Thyroid gland (tissue), 4 donors: ENCODE data around the gene MPDU1.
A peak's percentile ranks its signal among the peaks of the same experiment; 100 is the strongest.

Experiments
- POLR2A ChIP-seq, 2 donors: fragments of 450-650 bp; IDR thresholded peaks; one replicate each; pipeline ENCODE4 v1.6.1; 2017; ENCODE audit warnings: antibody characterized with exemption in 2 of 2, mild to moderate bottlenecking in 2 of 2, moderate library complexity in 1 of 2
- TF ChIP-seq, protein P1 (sequence below), 6 experiments: fragments of 200-600 bp in 3 of 6; fragments of 450-650 bp in 3 of 6; sonication (generic) in 3 of 6; IDR thresholded peaks; one replicate each; pipeline ENCODE4 v1.5.1; 2016 to 2019; ENCODE audit warnings: antibody characterized with exemption in 6 of 6, mild to moderate bottlenecking in 2 of 6, inconsistent platforms in 1 of 6, moderate library complexity in 1 of 6

DNA sequence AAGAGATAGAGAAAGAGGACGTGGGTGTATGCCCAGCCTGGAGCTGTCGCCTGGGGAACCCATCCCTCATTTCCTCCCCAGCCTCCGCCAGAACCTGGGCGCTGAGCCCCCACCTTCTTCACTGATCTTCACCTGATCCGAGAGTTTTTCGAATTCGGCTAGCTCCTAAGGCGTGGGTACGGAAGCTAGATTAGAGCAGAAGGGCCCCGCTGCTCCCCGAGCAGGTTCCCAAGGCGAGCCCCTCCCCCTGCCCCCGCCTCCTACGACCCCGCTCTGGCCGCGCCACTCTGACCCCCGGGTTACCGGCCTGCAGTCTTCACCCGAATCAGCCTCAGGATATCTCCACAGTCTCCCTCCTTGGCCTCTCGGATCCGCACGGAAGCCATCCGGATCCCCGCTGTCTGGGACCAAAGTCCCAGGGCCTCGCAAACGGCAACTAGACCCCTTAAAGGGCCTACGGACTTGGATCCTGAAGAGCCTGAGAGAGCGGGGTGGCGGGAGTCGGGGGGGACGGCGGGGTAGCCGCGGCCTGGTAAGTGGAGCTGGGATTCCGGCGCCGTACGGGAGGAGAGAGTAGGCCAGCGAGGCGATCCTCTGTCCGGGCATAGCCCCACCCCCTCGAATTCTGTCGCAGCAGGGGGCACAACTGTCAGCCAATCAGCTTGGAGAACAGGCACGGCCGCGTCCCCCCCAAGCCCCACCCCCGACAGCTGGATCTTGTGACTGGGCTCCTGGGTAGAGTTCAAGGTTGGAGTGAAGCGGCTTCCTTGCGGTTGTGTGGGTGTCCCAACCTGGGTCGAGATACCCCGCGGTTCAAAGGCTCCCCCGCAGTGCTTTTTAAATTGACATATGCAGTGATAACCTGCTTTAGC lies 43.8 kb downstream of the MPDU1 start, which contains the start of gene SAT2:
- TF ChIP-seq, protein P1, sequence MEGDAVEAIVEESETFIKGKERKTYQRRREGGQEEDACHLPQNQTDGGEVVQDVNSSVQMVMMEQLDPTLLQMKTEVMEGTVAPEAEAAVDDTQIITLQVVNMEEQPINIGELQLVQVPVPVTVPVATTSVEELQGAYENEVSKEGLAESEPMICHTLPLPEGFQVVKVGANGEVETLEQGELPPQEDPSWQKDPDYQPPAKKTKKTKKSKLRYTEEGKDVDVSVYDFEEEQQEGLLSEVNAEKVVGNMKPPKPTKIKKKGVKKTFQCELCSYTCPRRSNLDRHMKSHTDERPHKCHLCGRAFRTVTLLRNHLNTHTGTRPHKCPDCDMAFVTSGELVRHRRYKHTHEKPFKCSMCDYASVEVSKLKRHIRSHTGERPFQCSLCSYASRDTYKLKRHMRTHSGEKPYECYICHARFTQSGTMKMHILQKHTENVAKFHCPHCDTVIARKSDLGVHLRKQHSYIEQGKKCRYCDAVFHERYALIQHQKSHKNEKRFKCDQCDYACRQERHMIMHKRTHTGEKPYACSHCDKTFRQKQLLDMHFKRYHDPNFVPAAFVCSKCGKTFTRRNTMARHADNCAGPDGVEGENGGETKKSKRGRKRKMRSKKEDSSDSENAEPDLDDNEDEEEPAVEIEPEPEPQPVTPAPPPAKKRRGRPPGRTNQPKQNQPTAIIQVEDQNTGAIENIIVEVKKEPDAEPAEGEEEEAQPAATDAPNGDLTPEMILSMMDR (IDR thresholded peaks at IDR 0.05): no peak
- TF ChIP-seq POLR2A (IDR thresholded peaks at IDR 0.05): peak; percentile 41 to 86
